HCT116 (cell line): ENCODE measurements around the gene SCN1A. TPM values are rescaled to one million over a fixed set of nuclear protein-coding genes. Genes with fewer than 3 reads are reported as not detected.
A peak's percentile ranks its signal among the peaks of the same experiment; 100 is the strongest.

ENCODE experiments used
- ATAC-seq: fragments of 200-7000 bp; cut with Tn5 transposase; 2 replicates; pipeline ENCODE4 v1.9.1; 2020; ENCODE audit warnings: mild to moderate bottlenecking, moderate library complexity
- BruUV-seq: library from RNA; stranded (reverse); fragments of 400-500 nt; replicated peaks from 2 replicates; lab custom pipeline; 2021; lab: Mats Ljungman, UMichigan
- CTCF ChIA-PET: fragments of 300-600 bp; sonication (Branson Sonifier 250); formaldehyde crosslinking; loops from one replicate; lab custom pipeline; 2021; ENCODE audit warnings: antibody characterized with exemption; lab: Charles Lee
- POLR2A ChIA-PET: fragments of 300-600, 350-600 bp; sonication (Branson Sonifier 250); formaldehyde crosslinking; loops from one replicate; lab custom pipeline; 2021; ENCODE audit warnings: antibody characterized with exemption; lab: Charles Lee
- RAD21 ChIA-PET, 2 experiments: fragments of 300-600 bp; sonication (Branson Sonifier 250); formaldehyde crosslinking; loops; one replicate each; lab custom pipeline; 2023; ENCODE audit warnings: low total read pairs in 2 of 2; ENCODE audit not compliant: uncharacterized antibody in 2 of 2, unreplicated experiment in 2 of 2, low non-redundant PET in 1 of 2; lab: Charles Lee
- DNase-seq: peaks from one replicate; pipeline ENCODE4 v3.0.0-alpha.2; 2010; ENCODE audit warnings: low read depth, low spot score
- H2AFZ ChIP-seq: fragments of 200-600 bp; shearing (Covaris generic), sonication (generic); 2 replicates; pipeline ENCODE4 v1.6.1; 2017; ENCODE audit warnings: low read depth, mixed run types, mixed read lengths, antibody characterized with exemption, low read length; ENCODE audit not compliant: poor library complexity, severe bottlenecking
- H3K27ac ChIP-seq: 2 replicates; pipeline ENCODE4 v1.5.1; 2012; ENCODE audit warnings: low read depth, low read length
- H3K27me3 ChIP-seq: fragments of 200-600 bp; sonication (generic); 2 replicates; pipeline ENCODE4 v1.6.1; 2016; ENCODE audit warnings: mixed run types, low read length, mixed read lengths; ENCODE audit not compliant: insufficient read depth
- H3K36me3 ChIP-seq, 2 experiments: fragments of 200-500 bp in 1 of 2; fragments of 200-600 bp in 1 of 2; sonication (Bioruptor generic) in 1 of 2; sonication (generic) in 1 of 2; 2 replicates each; pipeline versions ENCODE4 v1.5.1 to v1.6.1; 2014 to 2016; ENCODE audit warnings: low read length in 2 of 2, inconsistent platforms in 1 of 2, mixed read lengths in 1 of 2, mixed run types in 1 of 2; ENCODE audit not compliant: insufficient read depth in 2 of 2, control insufficient read depth in 1 of 2
- H3K4me1 ChIP-seq, 2 experiments: fragments of 200-600 bp in 1 of 2; sonication (generic) in 1 of 2; 2 replicates each; pipeline versions ENCODE4 v1.5.1 to v1.6.1; 2012 to 2017; ENCODE audit warnings: low read length in 2 of 2, inconsistent platforms in 1 of 2, mild to moderate bottlenecking in 1 of 2, mixed read lengths in 1 of 2, mixed run types in 1 of 2, moderate library complexity in 1 of 2; ENCODE audit not compliant: insufficient read depth in 2 of 2, control insufficient read depth in 1 of 2
- H3K4me2 ChIP-seq: fragments of 200-600 bp; sonication (generic); 2 replicates; pipeline ENCODE4 v1.6.1; 2017; ENCODE audit warnings: mixed run types, low read length, mixed read lengths
- H3K4me3 ChIP-seq, 2 experiments: fragments of 200-600 bp in 1 of 2; sonication (generic) in 1 of 2; replicated peaks in 1 of 2; 2 replicates each; pipeline ENCODE4 v1.5.1; 2011 to 2016; ENCODE audit warnings: low read length in 2 of 2, control low read depth in 1 of 2, low read depth in 1 of 2, mild to moderate bottlenecking in 1 of 2, mixed read lengths in 1 of 2, mixed run types in 1 of 2
- H3K79me2 ChIP-seq: fragments of 200-600 bp; sonication (generic); 2 replicates; pipeline ENCODE4 v1.6.1; 2017; ENCODE audit warnings: mild to moderate bottlenecking, mixed run types, low read length, moderate library complexity, mixed read lengths; ENCODE audit not compliant: insufficient read depth
- H3K9ac ChIP-seq: fragments of 200-600 bp; sonication (generic); 2 replicates; pipeline ENCODE4 v1.6.1; 2016; ENCODE audit warnings: low read length, mixed read lengths
- H3K9me2 ChIP-seq: fragments of 200-600 bp; sonication (generic), shearing (Covaris generic); 2 replicates; pipeline ENCODE4 v1.6.1; 2017; ENCODE audit warnings: mixed run types, mild to moderate bottlenecking, moderate library complexity; ENCODE audit not compliant: insufficient read depth
- H3K9me3 ChIP-seq, 2 experiments: fragments of 200-500 bp in 1 of 2; fragments of 200-600 bp in 1 of 2; sonication (Bioruptor generic) in 1 of 2; sonication (generic) in 1 of 2; 2 replicates each; pipeline ENCODE4 v1.6.1; 2014 to 2017; ENCODE audit warnings: low read length in 2 of 2, mixed read lengths in 2 of 2, inconsistent platforms in 1 of 2, low read depth in 1 of 2, mild to moderate bottlenecking in 1 of 2, mixed run types in 1 of 2, moderate library complexity in 1 of 2; ENCODE audit not compliant: control insufficient read depth in 1 of 2, insufficient read depth in 1 of 2
- H4K20me1 ChIP-seq: fragments of 200-600 bp; sonication (generic), shearing (Covaris generic); 2 replicates; pipeline ENCODE4 v1.6.1; 2017; ENCODE audit warnings: mixed run types, mild to moderate bottlenecking, moderate library complexity; ENCODE audit not compliant: insufficient read depth
- SP1 ChIP-seq: IDR thresholded peaks from 2 replicates; pipeline ENCODE4 v1.6.1; 2012; ENCODE audit warnings: low read depth
- ZFX ChIP-seq: fragments of 450-650 bp; IDR thresholded peaks from 2 replicates; pipeline ENCODE4 v1.6.1; 2017
- intact Hi-C: fragments of 100-400 bp; cut with micrococcal nuclease; formaldehyde crosslinking; loops from 2 replicates; pipeline ENCODE4 v1.10.0; 2022
- total RNA-seq: library from RNA; stranded (reverse); gene quantifications from one replicate; pipeline ENCODE4 v1.2.1, GENCODE V29; 2021; ENCODE audit not compliant: unreplicated experiment
- TF ChIP-seq, protein P1 (sequence below), 3 experiments: fragments of 200-600 bp in 1 of 3; sonication (generic) in 1 of 3; IDR thresholded peaks in 2 of 3; conservative IDR thresholded peaks in 1 of 3; 2 replicates each; pipeline ENCODE4 v1.5.1; 2012 to 2017; ENCODE audit warnings: low read depth in 2 of 3, low read length in 2 of 3, antibody characterized with exemption in 1 of 3, borderline replicate concordance in 1 of 3, control low read depth in 1 of 3, mild to moderate bottlenecking in 1 of 3, mixed read lengths in 1 of 3, mixed run types in 1 of 3, moderate library complexity in 1 of 3; ENCODE audit not compliant: insufficient read depth in 1 of 3
- TF ChIP-seq, protein P2 (sequence below): IDR thresholded peaks from 2 replicates; pipeline ENCODE4 v1.6.1; 2012; ENCODE audit warnings: low read depth

Gene SCN1A
- total RNA-seq, 1 experiment from 2014 or later, result not detected

DNA sequence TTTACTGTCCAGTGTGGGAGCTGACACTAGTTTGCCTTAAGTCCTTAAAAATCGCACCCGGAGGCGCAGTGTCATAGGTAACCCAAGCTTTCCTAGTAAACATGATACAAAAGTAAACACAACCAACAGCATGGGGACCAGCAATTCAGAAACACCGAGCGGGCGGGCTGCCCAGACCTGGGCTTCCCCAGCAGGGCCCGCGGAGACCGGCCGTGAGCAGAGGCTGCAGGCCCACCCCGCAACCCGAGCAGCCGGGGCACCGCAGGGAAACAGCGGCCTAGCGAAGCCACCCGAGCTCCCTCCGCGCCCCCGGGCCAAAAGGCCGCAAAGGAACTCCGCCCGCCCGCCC lies 174.5 kb downstream of the SCN1A start:
- Histone ChIP-seq H3K27me3 (no peaks in the 10 kb centered on the region), H3K79me2 (peaks cover 26% of the 10 kb centered on the region), H3K9ac (peak overlapping the region; percentile 60), H3K9me3 (no peaks in the 10 kb centered on the region), H3K9me2 (no peaks in the 10 kb centered on the region; the same call in 1 of the 2 replicates), H3K27ac (no peak overlapping the region), H3K4me1 (peaks cover 0 to 15% of the 10 kb centered on the region in 2 experiments; a peak in 2 of 4 replicates), H3K4me3 (peak overlapping the region; percentile 66 to 75), H2AFZ (no peak overlapping the region), H4K20me1 (no peaks in the 10 kb centered on the region), H3K36me3 (no peaks in the 10 kb centered on the region; a peak in 1 of 4 replicates), H3K4me2 (peak overlapping the region; percentile 73)
- TF ChIP-seq ZFX (peak; percentile 82), SP1 (no peak)
- TF ChIP-seq, protein P1, sequence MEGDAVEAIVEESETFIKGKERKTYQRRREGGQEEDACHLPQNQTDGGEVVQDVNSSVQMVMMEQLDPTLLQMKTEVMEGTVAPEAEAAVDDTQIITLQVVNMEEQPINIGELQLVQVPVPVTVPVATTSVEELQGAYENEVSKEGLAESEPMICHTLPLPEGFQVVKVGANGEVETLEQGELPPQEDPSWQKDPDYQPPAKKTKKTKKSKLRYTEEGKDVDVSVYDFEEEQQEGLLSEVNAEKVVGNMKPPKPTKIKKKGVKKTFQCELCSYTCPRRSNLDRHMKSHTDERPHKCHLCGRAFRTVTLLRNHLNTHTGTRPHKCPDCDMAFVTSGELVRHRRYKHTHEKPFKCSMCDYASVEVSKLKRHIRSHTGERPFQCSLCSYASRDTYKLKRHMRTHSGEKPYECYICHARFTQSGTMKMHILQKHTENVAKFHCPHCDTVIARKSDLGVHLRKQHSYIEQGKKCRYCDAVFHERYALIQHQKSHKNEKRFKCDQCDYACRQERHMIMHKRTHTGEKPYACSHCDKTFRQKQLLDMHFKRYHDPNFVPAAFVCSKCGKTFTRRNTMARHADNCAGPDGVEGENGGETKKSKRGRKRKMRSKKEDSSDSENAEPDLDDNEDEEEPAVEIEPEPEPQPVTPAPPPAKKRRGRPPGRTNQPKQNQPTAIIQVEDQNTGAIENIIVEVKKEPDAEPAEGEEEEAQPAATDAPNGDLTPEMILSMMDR (IDR thresholded peaks at IDR 0.05 in 2 of 3, conservative IDR thresholded peaks at IDR 0.05 in 1 of 3; ENCODE audit: borderline replicate concordance in 1 of 3, insufficient read depth in 1 of 3, low read depth in 2 of 3, low read length in 2 of 3), result no peak
- TF ChIP-seq, protein P2, sequence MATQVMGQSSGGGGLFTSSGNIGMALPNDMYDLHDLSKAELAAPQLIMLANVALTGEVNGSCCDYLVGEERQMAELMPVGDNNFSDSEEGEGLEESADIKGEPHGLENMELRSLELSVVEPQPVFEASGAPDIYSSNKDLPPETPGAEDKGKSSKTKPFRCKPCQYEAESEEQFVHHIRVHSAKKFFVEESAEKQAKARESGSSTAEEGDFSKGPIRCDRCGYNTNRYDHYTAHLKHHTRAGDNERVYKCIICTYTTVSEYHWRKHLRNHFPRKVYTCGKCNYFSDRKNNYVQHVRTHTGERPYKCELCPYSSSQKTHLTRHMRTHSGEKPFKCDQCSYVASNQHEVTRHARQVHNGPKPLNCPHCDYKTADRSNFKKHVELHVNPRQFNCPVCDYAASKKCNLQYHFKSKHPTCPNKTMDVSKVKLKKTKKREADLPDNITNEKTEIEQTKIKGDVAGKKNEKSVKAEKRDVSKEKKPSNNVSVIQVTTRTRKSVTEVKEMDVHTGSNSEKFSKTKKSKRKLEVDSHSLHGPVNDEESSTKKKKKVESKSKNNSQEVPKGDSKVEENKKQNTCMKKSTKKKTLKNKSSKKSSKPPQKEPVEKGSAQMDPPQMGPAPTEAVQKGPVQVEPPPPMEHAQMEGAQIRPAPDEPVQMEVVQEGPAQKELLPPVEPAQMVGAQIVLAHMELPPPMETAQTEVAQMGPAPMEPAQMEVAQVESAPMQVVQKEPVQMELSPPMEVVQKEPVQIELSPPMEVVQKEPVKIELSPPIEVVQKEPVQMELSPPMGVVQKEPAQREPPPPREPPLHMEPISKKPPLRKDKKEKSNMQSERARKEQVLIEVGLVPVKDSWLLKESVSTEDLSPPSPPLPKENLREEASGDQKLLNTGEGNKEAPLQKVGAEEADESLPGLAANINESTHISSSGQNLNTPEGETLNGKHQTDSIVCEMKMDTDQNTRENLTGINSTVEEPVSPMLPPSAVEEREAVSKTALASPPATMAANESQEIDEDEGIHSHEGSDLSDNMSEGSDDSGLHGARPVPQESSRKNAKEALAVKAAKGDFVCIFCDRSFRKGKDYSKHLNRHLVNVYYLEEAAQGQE, result no peak
- ChIA-PET CTCF (interaction anchor here (0.8 to 3.6 kb wide), 6 partner anchors 8 to 659 kb away, joined by 3 to 26 read pairs (median 4); partner anchors contain the start of gene SCN1A), RAD21 (no interaction called here), POLR2A (interaction anchor here (0.7 to 1.3 kb wide), 2 partner anchors 8 to 175 kb away, joined by 3 to 6 read pairs; partner anchors contain the start of gene SCN1A)
- DNase-seq, result peak; percentile 3
- intact Hi-C loops, result loop anchor here (5.0 kb wide), 2 partner anchors 161 to 464 kb away; partner anchors contain the start of gene GALNT3
- peak; percentile 57 for ATAC-seq
- BruUV-seq, result no TSS peak
